Stimulated activated CD8-positive, alpha-beta memory T cell treated with anti-CD3 and anti-CD28 coated beads, Interleukin-7, amount 100 ng/mL, for 48 hours (primary cell): ENCODE measurements around the gene SCGN.
"Not testable (repeated sequence)": the region's sequence is repeated elsewhere in the genome, so short reads cannot be mapped to it uniquely, and the experiment has no call there.

ENCODE experiments used
- DNase-seq, 2 donors: peaks; one replicate each; pipeline ENCODE4 v3.0.0-alpha.2; 2020; ENCODE audit warnings: low read depth in 1 of 2; ENCODE audit errors: extremely low read depth in 1 of 2

The SCGN gene

DNA sequence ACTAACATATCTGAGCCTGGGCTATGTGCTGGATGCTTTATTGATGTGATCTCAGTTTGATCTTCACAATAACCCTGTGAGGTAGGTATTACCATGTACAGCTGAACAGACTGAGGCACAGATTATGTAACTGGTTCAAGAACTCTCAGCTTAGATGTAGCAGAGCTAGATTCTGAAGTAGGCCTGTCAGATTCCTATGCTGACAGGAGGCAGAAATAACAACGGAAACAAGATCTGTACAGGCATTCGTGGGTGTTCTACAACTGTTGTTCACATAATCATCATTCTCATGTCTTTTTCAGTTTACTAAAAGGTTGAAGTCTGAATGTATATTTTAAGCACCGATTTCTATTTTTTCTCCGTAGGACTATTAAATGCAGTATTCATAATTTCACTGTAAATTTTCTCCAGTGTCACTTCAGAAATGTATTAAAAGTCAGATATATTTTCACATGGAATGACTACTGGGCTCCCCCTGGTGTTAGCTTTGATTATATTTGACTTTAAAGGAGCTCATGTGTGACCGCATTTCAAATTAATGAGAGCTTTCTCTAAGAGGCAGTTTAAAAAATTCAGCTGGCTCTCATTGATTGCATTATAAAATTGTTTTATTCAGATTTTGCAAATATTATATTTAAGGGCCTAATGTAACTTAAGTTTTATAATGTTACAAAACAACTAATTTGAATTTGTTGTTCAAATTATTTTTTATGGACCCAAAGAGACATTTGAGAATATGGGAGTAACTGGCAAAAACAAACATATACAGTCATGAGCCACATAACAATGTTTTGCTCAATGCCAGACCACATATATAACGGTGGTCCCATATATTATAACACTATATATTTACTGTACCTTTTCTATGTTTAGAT, 66.1 kb downstream of the SCGN start:
- DNase-seq = no peak

DNA sequence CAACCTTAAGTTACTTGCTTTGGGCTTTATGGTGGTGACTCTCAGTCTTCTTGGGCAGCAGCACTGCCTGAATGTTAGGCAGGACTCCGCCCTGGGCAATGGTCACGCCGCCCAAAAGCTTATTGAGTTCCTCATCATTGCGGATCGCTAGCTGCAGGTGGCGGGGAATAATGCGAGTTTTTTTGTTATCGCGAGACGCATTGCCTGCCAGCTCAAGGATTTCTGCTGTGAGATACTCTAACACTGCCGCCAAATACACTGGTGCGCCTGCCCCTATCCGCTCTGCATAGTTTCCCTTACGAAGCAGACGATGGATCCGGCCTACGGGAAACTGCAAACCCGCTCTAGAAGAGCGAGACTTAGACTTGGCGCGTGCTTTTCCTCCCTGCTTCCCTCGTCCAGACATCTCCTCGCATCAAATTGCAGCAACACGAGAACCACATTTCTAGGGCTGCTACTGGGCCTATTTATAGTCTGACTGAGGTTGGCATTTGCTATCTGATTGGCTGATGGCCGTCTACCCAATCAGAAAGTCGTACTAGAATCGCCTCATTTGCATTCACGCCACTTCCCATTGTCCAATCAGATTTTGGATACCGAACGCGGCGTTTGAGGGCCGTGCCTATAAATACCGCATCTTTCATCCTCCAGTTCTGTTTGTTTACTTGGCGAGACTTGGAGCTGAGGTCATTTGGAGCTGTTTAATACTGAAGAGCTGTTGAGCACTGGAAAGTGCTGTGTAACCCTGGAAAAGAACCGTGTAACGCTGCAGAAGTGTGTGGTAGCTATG, 74.3 kb downstream of the SCGN start:
- no peak for DNase-seq

DNA sequence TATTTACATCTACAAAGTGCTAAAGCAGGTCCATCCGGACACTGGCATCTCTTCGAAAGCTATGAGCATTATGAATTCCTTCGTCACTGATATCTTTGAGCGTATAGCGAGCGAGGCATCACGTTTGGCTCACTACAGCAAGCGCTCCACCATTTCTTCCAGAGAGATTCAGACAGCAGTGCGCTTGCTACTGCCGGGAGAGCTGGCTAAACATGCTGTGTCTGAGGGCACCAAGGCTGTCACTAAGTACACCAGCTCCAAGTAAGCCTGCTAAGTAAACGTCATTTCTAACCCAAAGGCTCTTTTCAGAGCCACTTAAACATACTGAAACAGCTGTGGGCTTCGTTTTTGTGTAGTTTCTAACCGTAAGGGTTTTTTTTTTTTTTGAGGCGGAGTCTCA, 75.0 kb downstream of the SCGN start:
- DNase-seq = no peak

DNA sequence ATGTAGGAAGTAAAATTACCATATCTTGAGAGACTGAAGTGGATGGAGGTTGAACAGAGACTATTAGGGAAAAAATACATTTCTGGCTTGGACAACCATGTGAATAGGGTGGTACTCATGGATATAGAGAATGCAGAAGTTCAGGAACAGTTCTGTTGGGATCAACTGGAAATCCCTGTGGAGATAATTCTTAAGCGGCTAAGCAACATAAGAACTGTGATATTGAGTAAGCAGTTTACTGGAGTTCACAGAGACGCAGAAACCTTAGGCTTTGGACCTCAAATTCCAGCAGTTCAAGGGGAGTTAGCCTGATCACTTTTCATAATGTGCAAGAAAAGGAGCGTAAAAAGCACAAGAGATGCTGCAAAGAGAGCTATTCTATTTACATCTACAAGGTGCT, 78.9 kb downstream of the SCGN start:
- no peak for DNase-seq

DNA sequence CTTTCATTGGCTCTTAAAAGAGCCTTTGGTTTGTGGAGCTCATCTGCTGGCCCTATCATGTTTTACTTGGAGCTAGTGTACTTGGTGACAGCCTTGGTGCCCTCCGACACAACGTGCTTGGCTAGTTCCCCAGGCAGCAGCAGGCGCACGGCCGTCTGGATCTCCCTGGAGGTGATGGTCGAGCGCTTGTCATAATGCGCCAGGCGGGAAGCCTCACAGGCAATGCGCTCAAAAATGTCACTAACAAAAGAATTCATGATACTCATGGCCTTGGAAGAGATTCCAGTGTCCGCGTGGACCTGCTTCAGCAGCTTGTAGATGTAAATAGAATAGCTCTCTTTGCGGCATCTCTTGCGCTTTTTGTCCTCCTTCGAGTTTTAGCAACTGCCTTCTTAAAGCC, 79.7 kb downstream of the SCGN start:
- no peak for DNase-seq

DNA sequence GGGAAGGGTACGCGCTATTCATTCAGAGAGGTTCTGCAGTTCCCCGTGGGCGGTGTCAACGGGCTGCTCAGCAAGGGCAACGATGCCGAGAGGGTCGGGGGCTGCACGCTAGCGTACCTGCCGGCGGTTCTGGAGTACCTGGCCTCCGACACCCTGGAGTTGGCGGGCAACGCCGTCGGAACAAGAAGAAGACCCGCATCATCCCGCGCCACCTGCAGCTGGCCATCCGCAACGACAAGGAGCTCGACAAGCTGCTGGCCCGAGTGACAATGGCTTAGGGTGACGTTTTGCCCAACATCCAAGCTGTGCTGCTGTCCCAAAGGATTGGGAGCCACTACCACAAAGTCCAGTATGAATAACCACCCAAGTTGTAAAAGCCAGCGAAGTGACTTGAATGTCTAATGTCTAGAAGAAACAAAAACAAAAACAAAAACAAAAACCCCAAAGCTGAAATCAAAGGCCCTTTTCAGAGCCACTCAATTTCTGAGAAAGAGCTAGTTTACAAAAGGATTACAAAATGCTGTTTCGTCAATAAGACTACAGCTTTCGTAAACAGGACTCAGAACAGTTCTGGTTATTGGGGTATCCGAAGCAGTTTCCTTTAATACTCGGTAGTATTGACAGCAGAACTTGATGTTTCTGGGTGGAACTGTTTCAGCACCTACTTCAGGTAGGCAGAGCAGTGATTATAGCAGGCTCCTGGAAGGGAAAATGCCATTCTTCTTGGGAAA, 80.6 kb downstream of the SCGN start:
- no peak for DNase-seq

DNA sequence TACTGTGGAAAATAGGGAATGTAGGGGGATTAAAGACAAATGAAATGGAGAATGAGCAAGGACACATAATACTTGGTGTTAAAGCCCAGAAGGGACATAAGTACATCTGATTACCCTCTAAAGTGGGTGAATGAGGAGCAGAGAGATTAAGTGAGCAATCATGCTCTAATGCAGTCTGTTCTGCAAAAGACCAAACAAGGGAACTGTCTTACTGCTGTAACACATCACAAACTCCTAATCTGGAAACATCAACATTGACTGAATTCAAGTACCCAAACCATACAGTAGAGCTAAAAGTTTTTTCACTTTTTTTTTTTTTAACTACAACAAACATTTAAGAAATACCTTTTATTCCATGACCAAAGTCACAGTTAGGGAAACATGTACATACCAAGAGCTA, 83.2 kb downstream of the SCGN start:
- DNase-seq = no peak

DNA sequence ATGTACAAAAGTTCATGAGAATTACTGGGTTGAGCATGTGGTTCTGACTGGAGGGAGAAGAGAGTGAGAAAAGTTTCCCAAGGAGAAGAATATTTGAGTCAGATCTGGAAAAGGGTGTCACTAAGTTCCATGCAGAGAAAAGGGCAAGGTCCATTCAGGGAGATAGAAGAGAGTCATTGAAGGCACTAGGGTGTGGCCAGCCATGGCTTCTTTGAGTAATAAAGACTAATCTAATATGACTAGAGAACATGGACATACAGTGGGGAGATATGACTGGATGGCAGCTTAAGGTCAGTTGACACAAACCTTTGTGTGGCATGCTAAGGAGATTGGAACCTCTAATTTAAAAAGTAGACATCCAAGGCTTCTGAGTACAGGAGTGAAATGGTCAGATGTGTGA, 91.9 kb downstream of the SCGN start:
- DNase-seq = no peak

DNA sequence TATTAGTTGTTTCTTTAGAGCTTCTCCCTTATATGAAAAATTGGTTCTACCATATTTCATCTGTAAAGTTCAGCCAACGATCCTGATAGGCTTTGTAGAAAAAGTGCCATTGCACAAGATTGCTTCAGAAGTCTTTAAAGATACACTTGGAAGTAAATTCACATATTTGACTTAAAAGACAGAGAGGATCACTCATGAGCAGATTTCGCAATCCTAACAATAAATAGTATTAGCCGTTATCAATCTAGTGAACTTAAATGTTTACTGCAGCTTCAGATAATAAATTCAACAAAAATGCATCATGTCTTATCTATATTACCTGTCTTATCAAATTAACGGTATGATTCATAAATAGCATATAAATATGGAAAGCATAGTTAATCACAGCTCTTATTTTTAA, 93.8 kb downstream of the SCGN start:
- no peak for DNase-seq

DNA sequence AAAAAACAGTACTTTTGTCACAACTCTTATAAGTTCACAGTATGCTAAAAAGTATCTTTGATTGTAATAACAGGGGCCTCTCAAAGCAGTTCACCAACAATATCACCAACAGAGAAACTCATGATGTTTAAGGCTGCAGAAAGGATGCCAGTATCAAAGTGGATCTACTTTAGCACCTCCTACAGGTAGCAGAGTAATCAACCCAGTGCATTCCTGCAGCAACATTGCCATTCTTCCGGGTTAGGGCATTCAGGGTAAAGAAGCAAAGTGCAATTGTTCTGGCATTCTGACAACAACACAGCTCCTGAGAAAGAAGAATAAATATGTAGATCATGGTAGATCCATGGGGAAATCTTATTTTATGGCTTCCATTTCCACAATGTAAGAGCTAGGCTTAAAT, 95.0 kb downstream of the SCGN start:
- DNase-seq = no peak

DNA sequence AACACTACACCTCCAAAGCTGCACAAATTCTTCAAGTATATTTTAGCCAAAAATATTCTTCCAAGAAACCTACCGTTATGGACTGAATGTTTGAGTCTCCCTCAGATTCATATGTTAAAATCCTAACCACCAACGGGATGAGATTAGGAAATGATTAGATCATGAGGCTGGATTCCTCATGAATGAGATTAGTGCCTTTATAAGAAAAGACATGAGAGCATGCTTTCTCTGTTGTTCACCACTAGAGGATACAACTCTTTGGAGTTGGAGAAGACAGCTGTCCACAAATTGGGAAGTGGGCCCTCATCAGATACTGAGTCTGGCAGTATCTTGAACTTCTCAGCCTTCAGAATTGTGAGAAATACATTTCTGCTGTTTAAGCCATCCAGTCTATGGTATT, 95.5 kb downstream of the SCGN start:
- DNase-seq = no peak

DNA sequence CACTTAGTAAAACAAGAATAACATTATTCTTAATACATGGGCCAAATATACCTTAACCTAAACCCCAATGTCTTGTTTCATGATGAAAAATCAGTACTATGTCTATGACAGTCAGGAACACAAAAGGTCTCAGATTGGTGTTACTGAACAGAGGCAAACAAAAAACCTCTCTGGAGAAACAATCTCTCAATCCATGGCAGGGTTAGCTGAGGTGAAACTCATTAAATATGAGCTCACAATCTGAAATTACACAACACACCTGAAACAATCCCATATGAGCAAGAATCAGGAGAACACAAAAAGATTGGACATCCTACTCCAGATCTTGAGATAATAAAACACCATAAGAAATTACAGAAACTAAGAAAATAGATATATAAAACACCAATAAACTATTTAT, 96.0 kb downstream of the SCGN start:
- DNase-seq = no peak

DNA sequence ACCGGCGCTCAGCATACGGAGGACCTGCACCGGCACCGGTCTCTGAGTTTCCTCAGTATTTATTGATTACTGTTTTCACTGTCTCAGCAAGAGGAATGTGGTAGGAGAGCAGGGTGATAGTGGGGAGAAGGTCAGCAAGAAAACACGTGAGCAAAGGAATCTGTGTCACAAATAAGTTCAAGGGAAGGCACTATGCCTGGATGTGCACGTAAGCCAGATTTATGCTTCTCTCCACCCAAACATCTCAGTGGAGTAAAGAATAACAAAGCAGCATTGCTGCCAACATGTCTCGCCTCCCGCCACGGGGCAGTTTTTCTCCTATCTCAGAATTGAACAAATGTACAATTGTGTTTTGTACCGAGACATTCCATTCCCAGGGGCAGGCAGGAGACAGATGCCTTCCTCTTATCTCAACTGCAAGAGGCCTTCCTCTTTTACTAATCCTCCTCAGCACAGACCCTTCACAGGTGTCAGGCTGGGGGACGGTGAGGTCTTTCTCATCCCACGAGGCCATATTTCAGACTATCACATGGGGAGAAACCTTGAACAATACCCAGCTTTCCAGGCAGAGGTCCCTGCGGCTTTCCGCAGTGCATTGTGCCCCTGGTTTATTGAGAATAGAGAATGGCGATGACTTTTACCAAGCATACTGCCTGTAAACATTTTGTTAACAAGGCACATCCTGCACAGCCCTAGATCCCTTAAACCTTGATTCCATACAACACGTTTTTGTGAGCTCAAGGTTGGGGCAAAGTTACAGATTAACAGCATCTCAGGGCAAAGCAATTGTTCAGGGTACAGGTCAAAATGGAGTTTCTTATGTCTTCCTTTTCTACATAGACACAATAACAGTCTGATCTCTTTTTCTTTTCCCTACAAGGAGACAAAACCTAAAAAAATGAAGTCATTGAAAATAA, 96.8 kb downstream of the SCGN start:
- not testable (repeated sequence) for DNase-seq

DNA sequence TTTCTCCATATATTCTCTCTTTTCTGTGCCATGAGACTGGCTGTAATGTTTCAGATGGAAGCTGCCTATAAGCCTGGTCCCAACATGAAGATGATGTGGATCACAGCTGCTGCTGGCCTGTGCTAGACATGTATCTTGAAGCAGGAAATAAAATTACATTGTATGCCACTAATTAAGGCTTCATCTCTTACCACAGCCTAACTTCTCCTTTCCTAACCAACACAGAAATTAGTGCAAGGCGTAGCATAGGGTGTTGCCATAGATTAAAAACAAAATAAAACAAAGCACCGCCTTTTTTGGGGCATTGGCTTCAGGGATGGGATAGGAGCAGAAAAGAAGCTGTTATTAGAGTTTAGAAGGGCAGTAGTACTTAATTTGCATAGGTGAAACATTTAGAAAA, 97.8 kb downstream of the SCGN start:
- DNase-seq = no peak

DNA sequence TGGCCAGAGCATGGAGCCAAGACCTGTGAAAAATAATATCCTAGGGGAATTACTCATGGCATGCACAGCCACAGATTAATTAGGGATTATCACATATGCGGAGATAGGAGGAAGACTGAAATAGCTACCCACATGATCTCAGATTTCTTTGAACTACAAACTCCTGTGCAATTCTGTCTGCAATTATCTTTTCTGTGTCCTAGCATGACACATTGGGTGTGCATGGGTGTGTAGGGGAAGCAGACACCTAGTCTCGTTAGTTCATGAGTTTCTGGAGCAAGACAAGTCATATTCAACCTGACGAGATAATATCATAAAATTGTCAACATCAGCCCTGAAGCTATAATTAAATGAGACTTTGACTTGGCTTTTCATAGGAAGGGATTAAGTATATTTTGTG, 98.9 kb downstream of the SCGN start:
- no peak for DNase-seq
